ENCODE measurements around the gene ZSWIM1.

- TF ChIP-seq GATA3 (IDR thresholded peaks at IDR 0.05; ENCODE audit: low read depth, low read length) (no peak), GATA2 (IDR thresholded peaks at IDR 0.05; ENCODE audit: low read depth, low read length) (no peak)
Measured at GRCh38 chr20:45917790-45918141, 36.7 kb downstream of the ZSWIM1 start.

Data from SH-SY5Y (cell line).